HG03175 (cell line): ENCODE results near the gene PXT1.

Experiments used
- ATAC-seq: cut with Tn5 transposase; IDR thresholded peaks from one replicate; pipeline ENCODE4 v1.9.1; 2021; ENCODE audit warnings: mild to moderate bottlenecking, moderate library complexity; ENCODE audit not compliant: unreplicated experiment

The PXT1 gene

GRCh38 chr6:36392621-36393020, 50.0 kb downstream of the PXT1 start:
- no peak for ATAC-seq

GRCh38 chr6:36389353-36389752, 53.3 kb downstream of the PXT1 start:
- ATAC-seq: no peak

- ATAC-seq: no peak
These were observed 55.0 kb downstream of the PXT1 start, which contains the start of gene ETV7 for GRCh38 chr6:36387440-36388303. Gene ETV7 (minus strand): TSS chr6:36387669. CDS start chr6:36387541, 128 bp downstream.

- ATAC-seq: no peak
These were observed 55.9 kb downstream of the PXT1 start for GRCh38 chr6:36386495-36387439.

GRCh38 chr6:36384095-36384494, 58.6 kb downstream of the PXT1 start:
- no peak for ATAC-seq

- no peak for ATAC-seq
These were observed 59.0 kb downstream of the PXT1 start for GRCh38 chr6:36383606-36384005.

GRCh38 chr6:36382976-36383375, 59.7 kb downstream of the PXT1 start:
- ATAC-seq: no peak

GRCh38 chr6:36381502-36382389, 60.9 kb downstream of the PXT1 start:
- no peak for ATAC-seq

GRCh38 chr6:36380166-36380565, 62.5 kb downstream of the PXT1 start:
- ATAC-seq: no peak

- ATAC-seq: no peak
These were observed 63.7 kb downstream of the PXT1 start for GRCh38 chr6:36378936-36379335.

- ATAC-seq: no peak
These were observed 64.3 kb downstream of the PXT1 start for GRCh38 chr6:36378243-36378920.

GRCh38 chr6:36377594-36377993, 65.1 kb downstream of the PXT1 start:
- no peak for ATAC-seq

GRCh38 chr6:36376742-36377141, 65.9 kb downstream of the PXT1 start:
- ATAC-seq: no peak

GRCh38 chr6:36376183-36376582, 66.5 kb downstream of the PXT1 start:
- ATAC-seq: no peak

- no peak for ATAC-seq
These were observed 67.0 kb downstream of the PXT1 start for GRCh38 chr6:36375644-36376155.

- no peak for ATAC-seq
These were observed 67.7 kb downstream of the PXT1 start for GRCh38 chr6:36374972-36375371.

- ATAC-seq: no peak
These were observed 68.5 kb downstream of the PXT1 start for GRCh38 chr6:36374194-36374593.

- ATAC-seq: no peak
These were observed 69.2 kb downstream of the PXT1 start for GRCh38 chr6:36373368-36374019.

- no peak for ATAC-seq
These were observed 70.6 kb downstream of the PXT1 start for GRCh38 chr6:36372088-36372487.
